ENCODE results near the gene CCL7. TPM values are rescaled to one million over a fixed set of nuclear protein-coding genes. Genes with fewer than 3 reads are reported as not detected.
A peak's percentile ranks its signal among the peaks of the same experiment; 100 is the strongest.

CCL7 gene
- total and polyA plus RNA-seq, 9 of the 15 experiments (the other 6 are each of a cell fraction or from before 2014, with no cell fraction given) = not detected

- TF ChIP-seq CEBPB (tag; IDR thresholded peaks at IDR 0.05) (peak; percentile 40; the same call in 1 of the 2 replicates), NBN (IDR thresholded peaks at IDR 0.05; ENCODE audit: low read depth) (no peak)
- FAIRE-seq = no peak
These were observed 49.1 kb upstream of the CCL7 start for GRCh38 chr17:34220752-34221395.

GRCh38 chr17:34221411-34221810 lies 48.6 kb upstream of the CCL7 start:
- no TSS peak for BruUV-seq (replicated peaks)
- DNase-seq (ENCODE audit: extremely low read depth in 1 of 4, low spot score in 3 of 4) = no peak
- CTCF ChIA-PET (ENCODE audit: low intra/inter-chr PET ratio) = interaction anchor here (0.6 kb wide), 1 partner anchor 20 kb away, joined by 3 read pairs; no protein-coding TSS in a partner anchor
- Histone ChIP-seq H2AFZ (ENCODE audit: low read depth, low read length) (no peak overlapping the region), H3K79me2 (ENCODE audit: control insufficient read depth, insufficient read depth, low read length) (no peaks in the 10 kb centered on the region), H3K9ac (ENCODE audit: insufficient read depth in 1 of 2, low read depth in 2 of 2, low read length in 2 of 2) (no peak overlapping the region), H3K36me3 (ENCODE audit: control insufficient read depth, insufficient read depth, low read length) (no peaks in the 10 kb centered on the region), H3K9me3 (replicated peaks; ENCODE audit: control insufficient read depth, insufficient read depth, low read depth, low read length) (no peaks in the 10 kb centered on the region), H3K27me3 (ENCODE audit: control insufficient read depth in 2 of 2, insufficient read depth in 2 of 2, low read length in 2 of 2) (no peaks in the 10 kb centered on the region; a peak in 1 of 5 replicates), H3K4me3 (no peak overlapping the region), H4K20me1 (replicated peaks; ENCODE audit: control insufficient read depth, insufficient read depth, low read length) (no peaks in the 10 kb centered on the region), H3K4me1 (replicated peaks in 1 of 2; ENCODE audit: control insufficient read depth in 2 of 2, insufficient read depth in 2 of 2, low read length in 2 of 2) (no peaks in the 10 kb centered on the region), H3K9me1 (ENCODE audit: control insufficient read depth, insufficient read depth, low read length) (no peaks in the 10 kb centered on the region), H3K27ac (ENCODE audit: extremely low read depth, low read depth, low read length) (no peak overlapping the region), H3K4me2 (ENCODE audit: insufficient read depth, low read length) (no peak overlapping the region)
- 2% methylated on average over 4 of the region's 4 CpGs for WGBS (ENCODE audit: insufficient coverage, low coverage, missing lambda C conversion rate)
- POLR2A ChIA-PET = interaction anchor here (0.7 kb wide), 1 partner anchor 747 kb away, joined by 3 read pairs; no protein-coding TSS in a partner anchor
- in situ Hi-C loops (cut with MboI) (no loop called here), intact Hi-C loops (cut with micrococcal nuclease) (no loop called here)
- ATAC-seq = no peak
- no peak for FAIRE-seq
- TF ChIP-seq ZNF143 (CRISPR knock-in tag; IDR thresholded peaks at IDR 0.05) = no peak
- TF ChIP-seq ZNF830 (CRISPR knock-in tag; IDR thresholded peaks at IDR 0.05) = no peak
- no peak for TF ChIP-seq ZEB2 (IDR thresholded peaks at IDR 0.05)
- no peak for TF ChIP-seq MTA3 (IDR thresholded peaks at IDR 0.05; ENCODE audit: borderline replicate concordance)
- TF ChIP-seq NR1H2 (CRISPR knock-in tag; IDR thresholded peaks at IDR 0.05) = no peak

More at GRCh38 chr17:34220752-34221395, 49.1 kb upstream of the CCL7 start:
- no peak for ATAC-seq
- Histone ChIP-seq H3K27ac (ENCODE audit: extremely low read depth, low read depth, low read length) (no peak overlapping the region), H3K9ac (ENCODE audit: insufficient read depth in 1 of 2, low read depth in 2 of 2, low read length in 2 of 2) (no peak overlapping the region), H3K27me3 (ENCODE audit: control insufficient read depth in 2 of 2, insufficient read depth in 2 of 2, low read length in 2 of 2) (no peaks in the 10 kb centered on the region; a peak in 1 of 5 replicates), H3K4me2 (ENCODE audit: insufficient read depth, low read length) (no peak overlapping the region), H3K4me3 (no peak overlapping the region), H3K9me1 (ENCODE audit: control insufficient read depth, insufficient read depth, low read length) (no peaks in the 10 kb centered on the region), H3K36me3 (ENCODE audit: control insufficient read depth, insufficient read depth, low read length) (no peaks in the 10 kb centered on the region), H3K4me1 (replicated peaks in 1 of 2; ENCODE audit: control insufficient read depth in 2 of 2, insufficient read depth in 2 of 2, low read length in 2 of 2) (no peaks in the 10 kb centered on the region), H2AFZ (ENCODE audit: low read depth, low read length) (no peak overlapping the region), H3K79me2 (ENCODE audit: control insufficient read depth, insufficient read depth, low read length) (no peaks in the 10 kb centered on the region), H4K20me1 (replicated peaks; ENCODE audit: control insufficient read depth, insufficient read depth, low read length) (no peaks in the 10 kb centered on the region), H3K9me3 (replicated peaks; ENCODE audit: control insufficient read depth, insufficient read depth, low read depth, low read length) (no peaks in the 10 kb centered on the region)
- no TSS peak for BruUV-seq (replicated peaks)
- intact Hi-C loops (cut with micrococcal nuclease) = no loop called here
- 0% methylated on average over 5 of the region's 5 CpGs for WGBS (ENCODE audit: insufficient coverage, low coverage, missing lambda C conversion rate)
- in situ Hi-C loops (cut with MboI) = no loop called here
- ChIA-PET CTCF (ENCODE audit: low intra/inter-chr PET ratio) (interaction anchor here (0.6 kb wide), 1 partner anchor 19 kb away, joined by 3 read pairs; no protein-coding TSS in a partner anchor), POLR2A (interaction anchor here (0.7 kb wide), 1 partner anchor 748 kb away, joined by 3 read pairs; no protein-coding TSS in a partner anchor)
- no peak for DNase-seq (ENCODE audit: extremely low read depth in 1 of 4, low spot score in 3 of 4)
